Esophagus (tissue), 2 donors: Measurements from ENCODE around the gene ZMAT3. TPM values are rescaled to one million over a fixed set of nuclear protein-coding genes. Genes with fewer than 3 reads are reported as not detected.

Experiments used
- H3K27ac ChIP-seq, 2 donors: one replicate each; pipeline ENCODE4 v1.5.1; 2013; ENCODE audit warnings: low read depth in 2 of 2, mild to moderate bottlenecking in 2 of 2, inconsistent platforms in 1 of 2, low read length in 1 of 2, moderate library complexity in 1 of 2
- H3K27me3 ChIP-seq, 2 donors: one replicate each; pipeline ENCODE4 v1.6.1; 2013; ENCODE audit warnings: low read length in 2 of 2, control low read depth in 1 of 2, mild to moderate bottlenecking in 1 of 2; ENCODE audit not compliant: insufficient read depth in 2 of 2, control insufficient read depth in 1 of 2
- H3K36me3 ChIP-seq, 2 donors: one replicate each; pipeline ENCODE4 v1.6.1; 2013; ENCODE audit warnings: low read length in 1 of 2; ENCODE audit not compliant: control insufficient read depth in 2 of 2, insufficient read depth in 2 of 2
- H3K4me1 ChIP-seq, 2 donors: one replicate each; pipeline ENCODE4 v1.6.1; 2013; ENCODE audit warnings: low read length in 1 of 2; ENCODE audit not compliant: control insufficient read depth in 2 of 2, insufficient read depth in 2 of 2
- H3K4me3 ChIP-seq, 2 donors: one replicate each; pipeline ENCODE4 v1.5.1; 2013; ENCODE audit warnings: low read length in 2 of 2, mild to moderate bottlenecking in 2 of 2, low read depth in 1 of 2, moderate library complexity in 1 of 2
- H3K9me3 ChIP-seq, 2 donors: one replicate each; pipeline ENCODE4 v1.6.1; 2013; ENCODE audit warnings: mild to moderate bottlenecking in 2 of 2, low read depth in 1 of 2, low read length in 1 of 2, moderate library complexity in 1 of 2; ENCODE audit not compliant: control insufficient read depth in 2 of 2, insufficient read depth in 1 of 2
- WGBS, 2 donors: extraction: QIAGEN DNeasy Blood & Tissue Kit; methylation state at CpG; one replicate each; pipeline ENCODE4 v1.1.7; 2013; 5-methylcytosine and 5-hydroxymethylcytosine counted together
- polyA plus RNA-seq, 2 donors: library from polyadenylated mRNA; stranded (reverse); fragments of 200-250 nt; gene quantifications; one replicate each; pipeline ENCODE4 v1.2.3, GENCODE V29; 2013
- donor health status: healthy with polysubstance abuse.
- donor health status: Bipolar disorder and iron deficiency.

ZMAT3 gene
- polyA plus RNA-seq, 2 donors: 1.1 to 1.7 TPM

DNA sequence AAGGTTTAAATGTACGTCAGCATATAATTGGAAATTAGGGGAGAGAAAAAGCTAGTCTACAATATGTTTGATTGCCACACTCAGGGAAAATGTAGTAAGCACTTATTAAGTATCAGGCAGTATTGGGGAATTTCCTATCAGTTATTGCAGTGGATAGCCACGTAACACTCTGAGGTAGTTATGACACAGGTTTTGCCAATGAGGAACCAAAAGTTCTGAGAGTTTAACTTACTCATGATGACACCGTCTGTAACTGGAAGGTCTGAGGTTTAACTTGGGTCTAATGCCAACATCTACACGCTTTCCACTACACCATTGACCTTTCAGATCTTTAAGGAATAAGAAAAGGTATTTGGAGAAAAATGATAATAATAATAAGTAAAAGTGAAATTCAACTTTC, 89.5 kb downstream of the ZMAT3 start:
- no peaks in the 10 kb centered on the region for H3K36me3 ChIP-seq
- H3K27ac ChIP-seq: no peak overlapping the region
- no peaks in the 10 kb centered on the region for H3K4me1 ChIP-seq
- 85% methylated on average over 4 of the region's 4 CpGs for WGBS, 2 donors
- no peaks in the 10 kb centered on the region for H3K27me3 ChIP-seq
- H3K4me3 ChIP-seq: no peak overlapping the region
- H3K9me3 ChIP-seq: peaks cover 0 to 2% of the 10 kb centered on the region in 2 donors

DNA sequence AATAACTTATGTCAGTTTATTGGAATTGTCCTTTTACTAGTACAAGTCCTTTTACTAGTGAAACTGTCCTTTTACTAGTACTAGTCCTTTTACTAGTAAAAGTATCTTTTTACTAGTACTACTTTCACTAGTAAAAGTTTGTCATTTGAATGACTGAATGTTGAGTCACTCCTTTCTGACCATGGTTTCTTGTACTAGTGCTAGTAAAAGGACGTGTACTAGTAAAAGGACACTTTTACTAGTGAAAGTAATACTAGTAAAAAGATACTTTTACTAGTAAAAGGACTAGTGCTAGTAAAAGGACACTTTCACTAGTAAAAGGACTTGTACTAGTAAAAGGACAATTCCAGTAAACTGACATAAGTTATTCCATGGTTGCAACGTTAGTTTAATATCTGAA, 96.3 kb downstream of the ZMAT3 start:
- no peak overlapping the region for H3K4me3 ChIP-seq
- 61 to 65% methylated on average over 2 of the region's 2 CpGs for WGBS, 2 donors
- no peaks in the 10 kb centered on the region for H3K36me3 ChIP-seq
- H3K27ac ChIP-seq: no peak overlapping the region
- peaks cover 0 to 3% of the 10 kb centered on the region in 2 donors for H3K9me3 ChIP-seq
- no peaks in the 10 kb centered on the region for H3K27me3 ChIP-seq
- no peaks in the 10 kb centered on the region for H3K4me1 ChIP-seq

DNA sequence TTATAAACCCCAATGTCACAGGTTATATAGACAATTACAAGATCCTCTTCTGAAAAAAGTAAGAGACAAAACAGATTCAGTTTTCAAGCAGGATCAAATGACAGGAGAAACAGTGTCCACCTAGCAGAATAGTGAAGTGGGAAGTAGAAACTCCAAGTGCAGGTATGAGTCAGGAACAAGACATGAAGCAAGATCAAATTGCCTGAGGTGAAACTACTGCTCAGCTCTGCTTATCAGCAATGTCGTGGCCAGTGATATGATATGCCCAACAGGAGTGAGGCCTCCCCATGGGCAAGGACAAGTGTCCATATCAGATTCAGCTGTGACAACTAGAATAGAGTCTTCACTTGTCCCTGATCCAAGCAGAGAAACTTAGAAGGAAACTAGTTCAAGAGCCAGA, 100.0 kb downstream of the ZMAT3 start:
- WGBS, 2 donors: 26 to 32% methylated on average over 1 of the region's 1 CpG
- no peaks in the 10 kb centered on the region for H3K4me1 ChIP-seq
- H3K9me3 ChIP-seq: peaks cover 0 to 3% of the 10 kb centered on the region in 2 donors
- H3K27ac ChIP-seq: no peak overlapping the region
- no peak overlapping the region for H3K4me3 ChIP-seq
- H3K27me3 ChIP-seq: no peaks in the 10 kb centered on the region
- no peaks in the 10 kb centered on the region for H3K36me3 ChIP-seq

DNA sequence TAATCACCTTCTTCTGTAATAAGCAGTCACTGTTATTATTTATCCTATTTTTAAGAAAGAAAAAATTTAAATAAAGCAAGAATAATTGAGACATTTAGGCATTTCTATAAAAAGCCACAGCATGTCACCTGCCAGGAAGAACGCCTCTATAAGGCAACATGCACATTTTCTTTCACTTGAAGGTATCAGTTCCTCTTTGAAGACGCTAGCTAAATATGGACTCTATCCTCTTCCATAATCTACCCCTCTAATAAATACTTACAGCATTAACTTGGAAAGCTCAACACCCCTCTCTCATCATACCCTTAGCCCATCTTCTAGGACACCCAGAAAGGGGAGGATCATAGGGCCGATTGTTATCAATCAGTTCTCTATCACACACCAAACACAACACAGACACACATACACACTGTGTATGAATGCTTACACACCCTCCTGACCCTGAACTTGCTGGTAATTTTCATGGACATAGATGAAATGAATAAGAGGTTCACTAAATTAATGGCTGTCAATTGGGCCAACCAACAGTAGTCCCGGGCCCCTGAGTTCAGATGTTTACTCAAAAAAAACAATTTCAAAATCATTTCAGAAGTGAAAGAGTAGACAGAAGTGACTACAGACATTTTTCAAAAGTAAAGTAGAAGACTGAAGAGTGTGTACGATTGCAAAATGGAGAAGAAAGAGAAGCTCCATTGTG, 102.5 kb downstream of the ZMAT3 start:
- no peak overlapping the region for H3K4me3 ChIP-seq
- no peak overlapping the region for H3K27ac ChIP-seq
- H3K27me3 ChIP-seq: no peaks in the 10 kb centered on the region
- H3K4me1 ChIP-seq: no peaks in the 10 kb centered on the region
- H3K36me3 ChIP-seq: no peaks in the 10 kb centered on the region
- peaks cover 0 to 3% of the 10 kb centered on the region in 2 donors for H3K9me3 ChIP-seq
- 77 to 78% methylated on average over 5 of the region's 5 CpGs for whole genome bisulfite sequencing, 2 donors

Other genes with a start within 250 kb of the ZMAT3 start
- gene PIK3CA, start 76.5 kb upstream of the ZMAT3 start, polyA plus RNA-seq: 1 to 10 TPM; 3.4 to 5.2 TPM
- 1 to 10 TPM in 1 of 2 donors, under 1 TPM in 1; 0.74 to 1.1 TPM for gene KCNMB3, start 179.3 kb upstream of the ZMAT3 start, polyA plus RNA-seq